HepG2 (cell line): ENCODE results near the gene NT5DC1. TPM values are rescaled to one million over a fixed set of nuclear protein-coding genes. Genes with fewer than 3 reads are reported as not detected.
A peak's percentile ranks its signal among the peaks of the same experiment; 100 is the strongest.

ENCODE experiments used
- CREB3 ChIP-seq: sonication (generic); formaldehyde crosslinking; IDR thresholded peaks from 2 replicates; pipeline ENCODE4 v1.5.0; 2020; ENCODE audit warnings: missing genetic modification reagents
- FLYWCH1 ChIP-seq: sonication (generic); formaldehyde crosslinking; IDR thresholded peaks from 2 replicates; pipeline ENCODE4 v1.8.1; 2023; ENCODE audit warnings: mild to moderate bottlenecking, missing genetic modification reagents
- JDP2 ChIP-seq: sonication (generic); formaldehyde crosslinking; IDR thresholded peaks from 2 replicates; pipeline ENCODE4 v1.8.1; 2022; ENCODE audit warnings: missing genetic modification reagents, borderline replicate concordance
- MLXIP ChIP-seq: sonication (generic); formaldehyde crosslinking; IDR thresholded peaks from 2 replicates; pipeline ENCODE4 v1.9.0; 2021; ENCODE audit warnings: missing genetic modification reagents, borderline replicate concordance
- NAIF1 ChIP-seq: sonication (generic); formaldehyde crosslinking; IDR thresholded peaks from 2 replicates; pipeline ENCODE4 v1.5.0; 2020; ENCODE audit warnings: mild to moderate bottlenecking, missing genetic modification reagents, borderline replicate concordance
- NBN ChIP-seq: fragments of 450-650 bp; conservative IDR thresholded peaks from 2 replicates; pipeline ENCODE4 v1.6.1; 2017
- NCOA2 ChIP-seq: sonication (generic); formaldehyde crosslinking; IDR thresholded peaks from 2 replicates; pipeline ENCODE4 v1.8.0; 2022; ENCODE audit warnings: inconsistent platforms
- NFATC3 ChIP-seq: sonication (generic); formaldehyde crosslinking; IDR thresholded peaks from 2 replicates; pipeline ENCODE4 v1.5.1; 2020; ENCODE audit warnings: mild to moderate bottlenecking, missing genetic modification reagents
- SOX6 ChIP-seq, 2 experiments: fragments of 450-650 bp in 1 of 2; sonication (generic) in 1 of 2; formaldehyde crosslinking in 1 of 2; IDR thresholded peaks; 2 replicates each; pipeline versions ENCODE4 v1.4.0 to v1.6.1; 2017 to 2020; ENCODE audit warnings: antibody characterized with exemption in 1 of 2, mild to moderate bottlenecking in 1 of 2, missing genetic modification reagents in 1 of 2
- SP5 ChIP-seq: IDR thresholded peaks from 2 replicates; pipeline ENCODE4 v1.6.1; 2016; ENCODE audit warnings: low read depth, borderline replicate concordance
- ZNF143 ChIP-seq: sonication (generic); formaldehyde crosslinking; IDR thresholded peaks from 2 replicates; pipeline ENCODE4 v1.4.0; 2020; ENCODE audit warnings: missing genetic modification reagents
- ZNF317 ChIP-seq: sonication (generic); formaldehyde crosslinking; IDR thresholded peaks from 2 replicates; pipeline ENCODE4 v1.5.0; 2020; ENCODE audit warnings: mild to moderate bottlenecking, missing genetic modification reagents
- ZNF333 ChIP-seq: sonication (generic); formaldehyde crosslinking; IDR thresholded peaks from 2 replicates; pipeline ENCODE4 v1.4.0; 2020; ENCODE audit warnings: mild to moderate bottlenecking, missing genetic modification reagents, borderline replicate concordance
- ZNF382 ChIP-seq: sonication (generic); formaldehyde crosslinking; IDR thresholded peaks from 2 replicates; pipeline ENCODE4 v1.5.0; 2020; ENCODE audit warnings: missing genetic modification reagents, mild to moderate bottlenecking, borderline replicate concordance
- ZNF501 ChIP-seq: sonication (generic); formaldehyde crosslinking; IDR thresholded peaks from 2 replicates; pipeline ENCODE4 v1.5.1; 2020; ENCODE audit warnings: mild to moderate bottlenecking, moderate library complexity, missing genetic modification reagents
- ZNF614 ChIP-seq: IDR thresholded peaks from 2 replicates; pipeline ENCODE4 v1.6.1; 2018; ENCODE audit warnings: missing biosample characterization, missing genetic modification reagents, inconsistent platforms, borderline replicate concordance
- ZNF766 ChIP-seq: sonication (generic); formaldehyde crosslinking; IDR thresholded peaks from 2 replicates; pipeline ENCODE4 v1.5.0; 2020; ENCODE audit warnings: missing genetic modification reagents, borderline replicate concordance
- polyA plus RNA-seq, 8 experiments: library from polyadenylated mRNA; depleted of rRNA in 3 of 8; stranded (reverse) in 7 of 8; unstranded in 1 of 8; fragments of >200 nt; fragmentation: Illumina TruSeq in 4 of 8; extraction: Trizol in 4 of 8; gene quantifications; 2 replicates each; pipeline versions ENCODE4 v1.2.1 to v1.2.3, GENCODE V29; 2011 to 2016; ENCODE audit warnings: low read depth in 4 of 8, missing spikeins in 1 of 8, mixed read lengths in 1 of 8; ENCODE audit not compliant: insufficient read depth in 1 of 8
- total RNA-seq, 5 experiments: library from RNA; depleted of rRNA; stranded (reverse); fragments of >200 nt; fragmentation: Illumina TruSeq; extraction: Trizol; gene quantifications; 2 replicates each; pipeline ENCODE4 v1.2.3, GENCODE V29; 2016; ENCODE audit warnings: low read depth in 1 of 5
- TF ChIP-seq, protein P1 (sequence below): sonication (generic); formaldehyde crosslinking; IDR thresholded peaks from 2 replicates; pipeline ENCODE4 v1.4.0; 2020; ENCODE audit warnings: missing genetic modification reagents, mild to moderate bottlenecking, borderline replicate concordance
- TF ChIP-seq, protein P2 (sequence below): sonication (generic); formaldehyde crosslinking; IDR thresholded peaks from 2 replicates; pipeline ENCODE4 v1.9.0; 2022; ENCODE audit warnings: missing genetic modification reagents, mild to moderate bottlenecking, borderline replicate concordance
- TF ChIP-seq, protein P3 (sequence below): sonication (generic); formaldehyde crosslinking; IDR thresholded peaks from 2 replicates; pipeline ENCODE4 v1.4.0; 2020; ENCODE audit warnings: missing genetic modification reagents
- TF ChIP-seq, protein P4 (sequence below): sonication (generic); formaldehyde crosslinking; IDR thresholded peaks from 2 replicates; pipeline ENCODE4 v1.4.0; 2020; ENCODE audit warnings: mild to moderate bottlenecking, low read depth, missing genetic modification reagents

The NT5DC1 gene
- total and polyA plus RNA-seq, 2 of the 13 experiments (the other 11 are each of a cell fraction or from before 2014, with no cell fraction given): 27.0 to 56.1 TPM

- TF ChIP-seq CREB3 (no peak; the same call in 1 of the 2 replicates), ZNF317 (CRISPR knock-in tag) (0 out of 2 replicates have a peak, but pooled peaks have one; percentile 67), SOX6 (IDR thresholded peaks at IDR 0.05) (no peak), SOX6 (CRISPR knock-in tag; IDR thresholded peaks at IDR 0.05) (peak; percentile 45), ZNF382 (CRISPR knock-in tag) (no peak), NAIF1 (no peak), JDP2 (CRISPR knock-in tag) (no peak), NFATC3 (CRISPR knock-in tag) (no peak), ZNF143 (CRISPR knock-in tag) (no peak), ZNF766 (CRISPR knock-in tag) (no peak; the same call in 1 of the 2 replicates), ZNF333 (CRISPR knock-in tag) (no peak), SP5 (CRISPR knock-in tag) (0 out of 2 replicates have a peak, but pooled peaks have one; percentile 21), ZNF614 (CRISPR knock-in tag) (no peak), FLYWCH1 (CRISPR knock-in tag) (no peak), NBN (no peak), ZNF501 (CRISPR knock-in tag) (no peak), NCOA2 (no peak), MLXIP (CRISPR knock-in tag) (no peak)
- TF ChIP-seq, protein P1, sequence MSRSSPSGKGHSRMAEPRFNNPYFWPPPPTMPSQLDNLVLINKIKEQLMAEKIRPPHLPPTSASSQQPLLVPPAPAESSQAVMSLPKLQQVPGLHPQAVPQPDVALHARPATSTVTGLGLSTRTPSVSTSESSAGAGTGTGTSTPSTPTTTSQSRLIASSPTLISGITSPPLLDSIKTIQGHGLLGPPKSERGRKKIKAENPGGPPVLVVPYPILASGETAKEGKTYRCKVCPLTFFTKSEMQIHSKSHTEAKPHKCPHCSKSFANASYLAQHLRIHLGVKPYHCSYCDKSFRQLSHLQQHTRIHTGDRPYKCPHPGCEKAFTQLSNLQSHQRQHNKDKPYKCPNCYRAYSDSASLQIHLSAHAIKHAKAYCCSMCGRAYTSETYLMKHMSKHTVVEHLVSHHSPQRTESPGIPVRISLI (CRISPR knock-in tag): no peak
- TF ChIP-seq, protein P2, sequence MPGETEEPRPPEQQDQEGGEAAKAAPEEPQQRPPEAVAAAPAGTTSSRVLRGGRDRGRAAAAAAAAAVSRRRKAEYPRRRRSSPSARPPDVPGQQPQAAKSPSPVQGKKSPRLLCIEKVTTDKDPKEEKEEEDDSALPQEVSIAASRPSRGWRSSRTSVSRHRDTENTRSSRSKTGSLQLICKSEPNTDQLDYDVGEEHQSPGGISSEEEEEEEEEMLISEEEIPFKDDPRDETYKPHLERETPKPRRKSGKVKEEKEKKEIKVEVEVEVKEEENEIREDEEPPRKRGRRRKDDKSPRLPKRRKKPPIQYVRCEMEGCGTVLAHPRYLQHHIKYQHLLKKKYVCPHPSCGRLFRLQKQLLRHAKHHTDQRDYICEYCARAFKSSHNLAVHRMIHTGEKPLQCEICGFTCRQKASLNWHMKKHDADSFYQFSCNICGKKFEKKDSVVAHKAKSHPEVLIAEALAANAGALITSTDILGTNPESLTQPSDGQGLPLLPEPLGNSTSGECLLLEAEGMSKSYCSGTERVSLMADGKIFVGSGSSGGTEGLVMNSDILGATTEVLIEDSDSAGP (CRISPR knock-in tag): peak; percentile 34; the same call in 1 of the 2 replicates
- TF ChIP-seq, protein P3, sequence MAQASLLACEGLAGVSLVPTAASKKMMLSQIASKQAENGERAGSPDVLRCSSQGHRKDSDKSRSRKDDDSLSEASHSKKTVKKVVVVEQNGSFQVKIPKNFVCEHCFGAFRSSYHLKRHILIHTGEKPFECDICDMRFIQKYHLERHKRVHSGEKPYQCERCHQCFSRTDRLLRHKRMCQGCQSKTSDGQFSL (CRISPR knock-in tag): no peak
- TF ChIP-seq, protein P4, sequence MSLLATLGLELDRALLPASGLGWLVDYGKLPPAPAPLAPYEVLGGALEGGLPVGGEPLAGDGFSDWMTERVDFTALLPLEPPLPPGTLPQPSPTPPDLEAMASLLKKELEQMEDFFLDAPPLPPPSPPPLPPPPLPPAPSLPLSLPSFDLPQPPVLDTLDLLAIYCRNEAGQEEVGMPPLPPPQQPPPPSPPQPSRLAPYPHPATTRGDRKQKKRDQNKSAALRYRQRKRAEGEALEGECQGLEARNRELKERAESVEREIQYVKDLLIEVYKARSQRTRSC (CRISPR knock-in tag): 0 out of 2 replicates have a peak, but pooled peaks have one; percentile 23
Observed at GRCh38 chr6:116060572-116061283, 39.9 kb upstream of the NT5DC1 start, which contains the start of gene FRK (continued).
